KBM-7 (cell line): ENCODE measurements around the gene IGFBP2.

Source experiments
- DNase-seq: peaks from one replicate; pipeline ENCODE4 v3.0.0-alpha.2; 2015
- in situ Hi-C: fragments of 300-500 bp; cut with MboI; formaldehyde crosslinking; loops from 2 replicates; pipeline ENCODE4 v1.14.3; 2020; ENCODE audit warnings: low sequenced_read_pairs, low pct_unique_long_range_greater_than_20kb, mixed read lengths

IGFBP2 gene

GRCh38 chr2:216694826-216695217 is 61.6 kb downstream of the IGFBP2 start:
- in situ Hi-C loops, result no loop called here
- no peak for DNase-seq

GRCh38 chr2:216695401-216695821 is 62.2 kb downstream of the IGFBP2 start, which contains the start of gene IGFBP5:
Gene IGFBP5 (minus strand): TSS chr2:216695549. CDS start chr2:216694775, 774 bp downstream.
- DNase-seq, result no peak
- in situ Hi-C loops, result no loop called here

GRCh38 chr2:216696321-216696720 is 63.1 kb downstream of the IGFBP2 start:
- DNase-seq, result no peak
- in situ Hi-C loops, result no loop called here

GRCh38 chr2:216696751-216697560 is 63.7 kb downstream of the IGFBP2 start:
- DNase-seq, result peak; percentile 53
- in situ Hi-C loops, result no loop called here

GRCh38 chr2:216698293-216698692 is 65.1 kb downstream of the IGFBP2 start:
- DNase-seq, result no peak
- in situ Hi-C loops, result no loop called here

- DNase-seq, result peak; percentile 52
- in situ Hi-C loops, result no loop called here
These were observed 65.7 kb downstream of the IGFBP2 start for GRCh38 chr2:216698895-216699294.

- in situ Hi-C loops, result loop anchor here (25.0 kb wide), 1 partner anchor 812 kb away; no protein-coding TSS in a partner anchor
- no peak for DNase-seq
These were observed 66.9 kb downstream of the IGFBP2 start for GRCh38 chr2:216700088-216700567.

GRCh38 chr2:216700781-216701180 is 67.6 kb downstream of the IGFBP2 start:
- DNase-seq, result no peak
- in situ Hi-C loops, result loop anchor here (25.0 kb wide), 1 partner anchor 812 kb away; no protein-coding TSS in a partner anchor

- in situ Hi-C loops, result loop anchor here (25.0 kb wide), 1 partner anchor 811 kb away; no protein-coding TSS in a partner anchor
- no peak for DNase-seq
These were observed 68.3 kb downstream of the IGFBP2 start for GRCh38 chr2:216701544-216701943.

- in situ Hi-C loops, result loop anchor here (25.0 kb wide), 1 partner anchor 810 kb away; no protein-coding TSS in a partner anchor
- DNase-seq, result no peak
These were observed 69.5 kb downstream of the IGFBP2 start for GRCh38 chr2:216702756-216703155.

- no peak for DNase-seq
- in situ Hi-C loops, result loop anchor here (25.0 kb wide), 1 partner anchor 802 kb away; no protein-coding TSS in a partner anchor
These were observed 77.5 kb downstream of the IGFBP2 start for GRCh38 chr2:216710551-216711301.

GRCh38 chr2:216711348-216711747 is 78.1 kb downstream of the IGFBP2 start:
- in situ Hi-C loops, result loop anchor here (25.0 kb wide), 1 partner anchor 801 kb away; no protein-coding TSS in a partner anchor
- no peak for DNase-seq

GRCh38 chr2:216713691-216714336 is 80.6 kb downstream of the IGFBP2 start:
- in situ Hi-C loops, result loop anchor here (25.0 kb wide), 1 partner anchor 798 kb away; no protein-coding TSS in a partner anchor
- no peak for DNase-seq
